Effector memory CD8-positive, alpha-beta T cell (primary cell): ENCODE measurements around the gene SLC23A2.
"Not testable (repeated sequence)": the region's sequence is repeated elsewhere in the genome, so short reads cannot be mapped to it uniquely, and the experiment has no call there.

ENCODE experiments used
- ATAC-seq: fragments of 150-1000 bp; cut with Tn5 transposase; replicated peaks from 2 replicates; pipeline ENCODE4 v1.10.0; 2021; ENCODE audit warnings: mild to moderate bottlenecking, moderate library complexity
- DNase-seq, 3 experiments: peaks; one replicate each; pipeline ENCODE4 v3.0.0; 2021
- H3K27ac Mint-ChIP-seq, 2 donors: one replicate each; pipeline ENCODE4 v1.8.0; 2022; ENCODE audit warnings: mild to moderate bottlenecking in 2 of 2, mixed read lengths in 2 of 2, moderate library complexity in 2 of 2
- H3K27me3 Mint-ChIP-seq, 2 donors: one replicate each; pipeline ENCODE4 v1.8.0; 2022; ENCODE audit warnings: mixed read lengths in 2 of 2
- H3K36me3 Mint-ChIP-seq: one replicate; pipeline ENCODE4 v1.8.0; 2022; ENCODE audit warnings: mild to moderate bottlenecking, moderate library complexity, mixed read lengths; ENCODE audit not compliant: insufficient read depth
- H3K4me1 Mint-ChIP-seq, 2 donors: one replicate each; pipeline ENCODE4 v1.8.0; 2022; ENCODE audit warnings: low read depth in 2 of 2, mixed read lengths in 2 of 2
- H3K4me3 Mint-ChIP-seq, 2 donors: one replicate each; pipeline ENCODE4 v1.8.0; 2022; ENCODE audit warnings: mild to moderate bottlenecking in 2 of 2, mixed read lengths in 2 of 2, moderate library complexity in 2 of 2
- H3K9me3 Mint-ChIP-seq, 2 donors: one replicate each; pipeline ENCODE4 v1.8.0; 2022; ENCODE audit warnings: mixed read lengths in 2 of 2

The SLC23A2 gene

GRCh38 chr20:4878099-4878498, 123.2 kb downstream of the SLC23A2 start:
- peaks cover 27% of the 10 kb centered on the region for H3K36me3 Mint-ChIP-seq
- not testable (repeated sequence) for ATAC-seq

GRCh38 chr20:4876731-4877130, 124.6 kb downstream of the SLC23A2 start:
- Mint-ChIP-seq H3K4me3 (no peak overlapping the region), H3K27me3 (no peaks in the 10 kb centered on the region), H3K4me1 (peaks cover 10 to 23% of the 10 kb centered on the region in 2 donors), H3K27ac (no peak overlapping the region), H3K9me3 (no peaks in the 10 kb centered on the region), H3K36me3 (peaks cover 30% of the 10 kb centered on the region)
- ATAC-seq, result no peak
- no peak for DNase-seq

More at GRCh38 chr20:4878099-4878498, 123.2 kb downstream of the SLC23A2 start:
- Mint-ChIP-seq H3K4me1 (peaks cover 10 to 27% of the 10 kb centered on the region in 2 donors), H3K27ac (peak overlapping the region in 1 of 2 donors; percentile 45)
- DNase-seq, H3K4me3 Mint-ChIP-seq, H3K9me3 Mint-ChIP-seq, H3K27me3 Mint-ChIP-seq: not testable (repeated sequence)

DNA sequence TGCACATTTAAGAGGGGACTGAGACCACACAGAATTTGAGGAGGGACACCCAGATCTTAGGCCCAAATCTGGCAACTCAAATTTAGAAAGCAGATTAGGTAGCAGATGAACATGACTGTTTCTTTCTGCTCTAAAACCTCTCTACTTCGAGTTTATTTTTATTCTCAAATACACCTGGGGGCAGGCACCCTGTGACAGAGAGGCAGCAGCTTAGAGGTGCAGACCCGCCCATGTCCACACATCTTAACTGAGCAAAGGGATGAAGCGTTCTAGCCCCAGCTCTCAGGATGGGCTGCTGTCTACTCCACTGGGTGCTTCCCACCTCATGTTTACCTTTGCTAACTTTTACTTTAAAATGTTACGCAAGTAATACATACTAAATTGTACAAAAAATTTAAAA, 125.0 kb downstream of the SLC23A2 start:
- no peak for DNase-seq
- Mint-ChIP-seq H3K27ac (no peak overlapping the region), H3K27me3 (no peaks in the 10 kb centered on the region), H3K9me3 (no peaks in the 10 kb centered on the region), H3K4me1 (peaks cover 8 to 19% of the 10 kb centered on the region in 2 donors), H3K4me3 (no peak overlapping the region), H3K36me3 (peaks cover 27% of the 10 kb centered on the region)
- no peak for ATAC-seq

GRCh38 chr20:4875578-4876067, 125.7 kb downstream of the SLC23A2 start:
- no peaks in the 10 kb centered on the region for H3K9me3 Mint-ChIP-seq
- peaks cover 24% of the 10 kb centered on the region for H3K36me3 Mint-ChIP-seq
- no peak overlapping the region for H3K4me3 Mint-ChIP-seq
- H3K27ac Mint-ChIP-seq, result peak overlapping the region in 1 of 2 donors; percentile 10
- ATAC-seq, result no peak
- no peak for DNase-seq
- H3K27me3 Mint-ChIP-seq, result no peaks in the 10 kb centered on the region
- H3K4me1 Mint-ChIP-seq, result peaks cover 2 to 12% of the 10 kb centered on the region in 2 donors

DNA sequence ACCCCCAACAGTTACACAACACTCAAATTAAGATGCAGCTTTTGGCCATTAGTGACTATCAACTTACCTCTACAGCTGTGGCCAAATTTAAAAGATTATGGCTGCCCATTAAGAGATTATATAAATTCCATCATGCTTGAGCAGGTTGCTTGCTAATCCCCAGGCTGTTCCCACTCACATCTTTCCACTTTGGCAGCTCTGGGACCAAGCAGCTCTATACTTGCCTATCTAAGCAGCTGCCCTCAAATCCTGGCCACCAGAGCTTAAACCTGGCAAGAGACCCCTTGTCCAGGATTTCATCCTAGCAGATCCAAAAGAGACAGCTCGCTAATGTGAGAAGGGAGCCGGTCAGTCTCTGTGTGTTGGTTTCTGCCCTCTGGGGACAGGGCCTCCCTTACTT, 127.9 kb downstream of the SLC23A2 start:
- Mint-ChIP-seq H3K4me3 (no peak overlapping the region), H3K4me1 (peaks cover under 1 to 3% of the 10 kb centered on the region in 2 donors), H3K27ac (no peak overlapping the region), H3K36me3 (peaks cover 37% of the 10 kb centered on the region), H3K27me3 (no peaks in the 10 kb centered on the region), H3K9me3 (no peaks in the 10 kb centered on the region)
- DNase-seq (no peak), ATAC-seq (no peak)

DNA sequence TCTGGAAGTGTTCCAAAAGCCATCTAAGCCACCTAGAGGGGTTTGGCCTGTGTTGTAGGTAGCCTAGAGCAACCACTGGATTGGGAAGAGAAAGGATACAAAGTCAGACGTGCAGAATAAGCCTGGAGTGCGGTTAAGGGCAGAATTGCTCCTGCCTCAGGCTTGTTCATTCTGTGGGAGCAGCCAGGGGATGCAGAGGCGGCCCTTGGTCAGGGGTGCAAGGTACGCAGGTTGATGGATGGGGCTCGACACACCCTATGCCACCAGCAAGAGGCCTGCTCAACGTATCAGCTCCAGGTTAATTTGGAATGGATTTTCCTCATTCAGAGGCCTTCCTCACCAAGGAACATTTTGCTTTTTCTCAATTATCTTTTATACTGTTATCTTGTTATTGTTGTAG, 129.8 kb downstream of the SLC23A2 start:
- Mint-ChIP-seq H3K36me3 (peaks cover 48% of the 10 kb centered on the region), H3K4me1 (peaks cover 0 to 3% of the 10 kb centered on the region in 2 donors), H3K27me3 (no peaks in the 10 kb centered on the region), H3K9me3 (no peaks in the 10 kb centered on the region), H3K4me3 (no peak overlapping the region), H3K27ac (peak overlapping the region in 1 of 2 donors; percentile 91)
- ATAC-seq, result no peak
- no peak for DNase-seq

- Mint-ChIP-seq H3K27me3 (no peaks in the 10 kb centered on the region), H3K4me1 (peaks cover 0 to 3% of the 10 kb centered on the region in 2 donors), H3K4me3 (no peak overlapping the region), H3K27ac (peak overlapping the region; percentile 75 to 91), H3K9me3 (no peaks in the 10 kb centered on the region), H3K36me3 (peaks cover 50% of the 10 kb centered on the region)
- ATAC-seq, result no peak
- no peak for DNase-seq
These were observed 130.4 kb downstream of the SLC23A2 start for GRCh38 chr20:4870906-4871305.

GRCh38 chr20:4869290-4870193, 131.8 kb downstream of the SLC23A2 start:
- peak overlapping the region in 1 of 2 donors; percentile 21 for H3K4me3 Mint-ChIP-seq
- DNase-seq (no peak), ATAC-seq (peak; percentile 48)
- peaks cover 49% of the 10 kb centered on the region for H3K36me3 Mint-ChIP-seq
- H3K9me3 Mint-ChIP-seq, result no peaks in the 10 kb centered on the region
- H3K27ac Mint-ChIP-seq, result peak overlapping the region in 1 of 2 donors; percentile 91
- no peaks in the 10 kb centered on the region for H3K27me3 Mint-ChIP-seq
- peaks cover 0 to 3% of the 10 kb centered on the region in 2 donors for H3K4me1 Mint-ChIP-seq

- Mint-ChIP-seq H3K27me3 (no peaks in the 10 kb centered on the region), H3K27ac (peak overlapping the region; percentile 4 to 18)
- ATAC-seq, result no peak
These were observed 134.3 kb downstream of the SLC23A2 start for GRCh38 chr20:4867051-4867450.

GRCh38 chr20:4866429-4866828, 134.9 kb downstream of the SLC23A2 start:
- H3K27ac Mint-ChIP-seq, result peak overlapping the region in 1 of 2 donors; percentile 4
- no peaks in the 10 kb centered on the region for H3K9me3 Mint-ChIP-seq
- H3K4me1 Mint-ChIP-seq, result peaks cover 0 to 3% of the 10 kb centered on the region in 2 donors
- no peak overlapping the region for H3K4me3 Mint-ChIP-seq
- DNase-seq, result no peak
- peaks cover 39% of the 10 kb centered on the region for H3K36me3 Mint-ChIP-seq
- no peaks in the 10 kb centered on the region for H3K27me3 Mint-ChIP-seq
- no peak for ATAC-seq

More at GRCh38 chr20:4867051-4867450, 134.3 kb downstream of the SLC23A2 start:
- no peaks in the 10 kb centered on the region for H3K9me3 Mint-ChIP-seq
- peaks cover 0 to 3% of the 10 kb centered on the region in 2 donors for H3K4me1 Mint-ChIP-seq
- no peak overlapping the region for H3K4me3 Mint-ChIP-seq
- peaks cover 34% of the 10 kb centered on the region for H3K36me3 Mint-ChIP-seq
- DNase-seq, result no peak

DNA sequence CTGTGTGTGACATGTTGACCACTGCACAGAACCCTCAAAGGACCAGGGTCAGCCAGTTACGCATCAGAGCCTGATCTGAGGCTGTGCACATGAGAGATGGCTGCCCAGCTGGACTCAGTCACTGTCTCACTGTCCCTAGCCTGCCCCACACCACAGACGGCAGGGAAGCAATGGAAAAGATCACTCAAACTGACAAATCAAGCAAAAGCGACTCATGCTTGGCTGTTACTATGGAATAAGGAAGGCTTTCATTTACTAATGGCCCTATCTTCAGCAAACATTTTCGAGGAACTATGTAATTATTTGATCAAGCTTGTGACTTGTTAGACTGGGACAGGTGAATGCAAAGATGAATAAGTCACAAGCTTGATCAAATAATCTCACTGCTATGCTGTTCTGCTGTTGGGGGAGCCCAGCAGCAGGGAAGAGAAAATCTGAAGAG, 137.0 kb downstream of the SLC23A2 start:
- no peaks in the 10 kb centered on the region for H3K27me3 Mint-ChIP-seq
- H3K27ac Mint-ChIP-seq, result peak overlapping the region in 1 of 2 donors; percentile 25
- no peaks in the 10 kb centered on the region for H3K4me1 Mint-ChIP-seq
- H3K36me3 Mint-ChIP-seq, result peaks cover 41% of the 10 kb centered on the region
- ATAC-seq, result no peak
- no peak for DNase-seq
- H3K4me3 Mint-ChIP-seq, result no peak overlapping the region
- H3K9me3 Mint-ChIP-seq, result no peaks in the 10 kb centered on the region

GRCh38 chr20:4862661-4863060, 138.6 kb downstream of the SLC23A2 start:
- DNase-seq, result no peak
- Mint-ChIP-seq H3K9me3 (no peaks in the 10 kb centered on the region), H3K36me3 (peaks cover 41% of the 10 kb centered on the region), H3K27ac (no peak overlapping the region), H3K4me1 (no peaks in the 10 kb centered on the region), H3K4me3 (no peak overlapping the region), H3K27me3 (no peaks in the 10 kb centered on the region)
- no peak for ATAC-seq

DNA sequence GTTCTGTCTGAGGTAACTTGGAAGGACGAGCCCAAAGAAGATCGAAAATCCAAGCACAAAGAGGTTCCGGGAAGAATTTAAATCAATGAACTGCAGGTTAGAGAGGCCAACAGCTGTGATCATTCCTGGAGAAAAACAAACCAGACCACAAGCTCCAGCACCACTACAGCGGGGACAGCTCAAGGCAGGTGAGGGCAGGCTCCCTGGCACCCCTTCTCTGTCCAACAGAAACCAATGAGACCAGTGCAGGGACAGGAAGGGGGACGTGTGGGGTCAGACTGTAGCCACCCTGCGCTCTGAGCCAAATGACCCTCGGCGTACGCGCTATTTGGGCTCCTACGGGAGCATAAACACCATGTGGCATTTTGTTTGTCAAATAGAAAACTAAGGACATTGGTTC, 139.3 kb downstream of the SLC23A2 start:
- Mint-ChIP-seq H3K4me1 (no peaks in the 10 kb centered on the region), H3K4me3 (no peak overlapping the region), H3K9me3 (no peaks in the 10 kb centered on the region), H3K36me3 (peaks cover 36% of the 10 kb centered on the region), H3K27me3 (no peaks in the 10 kb centered on the region), H3K27ac (no peak overlapping the region)
- ATAC-seq, result no peak
- no peak for DNase-seq

GRCh38 chr20:4858000-4858399, 143.3 kb downstream of the SLC23A2 start:
- H3K4me1 Mint-ChIP-seq, result no peaks in the 10 kb centered on the region
- no peaks in the 10 kb centered on the region for H3K27me3 Mint-ChIP-seq
- DNase-seq, result no peak
- no peak overlapping the region for H3K4me3 Mint-ChIP-seq
- no peak for ATAC-seq
- H3K9me3 Mint-ChIP-seq, result no peaks in the 10 kb centered on the region
- H3K27ac Mint-ChIP-seq, result peak overlapping the region in 1 of 2 donors; percentile 66
- peaks cover 43% of the 10 kb centered on the region for H3K36me3 Mint-ChIP-seq
